Endodermal cell (in vitro differentiated cells): ENCODE measurements around the gene STX8. TPM values are rescaled to one million over a fixed set of nuclear protein-coding genes. Genes with fewer than 3 reads are reported as not detected.

ENCODE experiments used
- DNase-seq: peaks from one replicate; pipeline ENCODE4 v3.0.0-alpha.2; 2017
- H3K27ac ChIP-seq: 2 replicates; pipeline ENCODE4 v1.5.1; 2013; ENCODE audit warnings: mild to moderate bottlenecking, low read depth, low read length, moderate library complexity
- H3K27me3 ChIP-seq: 2 replicates; pipeline ENCODE4 v1.6.1; 2013; ENCODE audit warnings: mild to moderate bottlenecking, low read length, moderate library complexity; ENCODE audit not compliant: insufficient read depth, control insufficient read depth, poor library complexity, severe bottlenecking
- H3K36me3 ChIP-seq: 2 replicates; pipeline ENCODE4 v1.7.0; 2013; ENCODE audit warnings: mild to moderate bottlenecking, low read length, moderate library complexity; ENCODE audit not compliant: control insufficient read depth, insufficient read depth
- H3K4me1 ChIP-seq: one replicate; pipeline ENCODE4 v1.7.0; 2013; ENCODE audit warnings: low read length; ENCODE audit not compliant: control insufficient read depth, insufficient read depth
- H3K4me3 ChIP-seq: 2 replicates; pipeline ENCODE4 v1.5.1; 2013; ENCODE audit warnings: mild to moderate bottlenecking, low read length, moderate library complexity
- H3K9ac ChIP-seq: 2 replicates; pipeline ENCODE4 v1.6.1; 2013; ENCODE audit warnings: mild to moderate bottlenecking, low read length, moderate library complexity; ENCODE audit not compliant: poor library complexity, severe bottlenecking; ENCODE audit errors: extremely low read depth
- H3K9me3 ChIP-seq: 2 replicates; pipeline ENCODE4 v1.6.1; 2013; ENCODE audit warnings: mild to moderate bottlenecking, low read length, moderate library complexity; ENCODE audit not compliant: control insufficient read depth
- H3K27ac Mint-ChIP-seq: 2 replicates; pipeline ENCODE4 v1.8.0; 2020; ENCODE audit warnings: mixed read lengths
- H3K27me3 Mint-ChIP-seq: 2 replicates; pipeline ENCODE4 v1.8.0; 2021; ENCODE audit warnings: mild to moderate bottlenecking, mixed read lengths; ENCODE audit not compliant: insufficient read depth
- H3K36me3 Mint-ChIP-seq: 2 replicates; pipeline ENCODE4 v1.8.0; 2020; ENCODE audit warnings: low read depth, mixed read lengths
- H3K4me1 Mint-ChIP-seq: 2 replicates; pipeline ENCODE4 v1.8.0; 2020; ENCODE audit warnings: mixed read lengths
- H3K4me3 Mint-ChIP-seq: 2 replicates; pipeline ENCODE4 v1.8.0; 2020; ENCODE audit warnings: mild to moderate bottlenecking, moderate library complexity, mixed read lengths
- H3K9me3 Mint-ChIP-seq: 2 replicates; pipeline ENCODE4 v1.8.0; 2020; ENCODE audit warnings: mild to moderate bottlenecking, mixed read lengths
- WGBS, 2 experiments: methylation state at CpG; one replicate each; pipeline versions ENCODE4 v1.1.5 to v1.1.7; 2013; ENCODE audit warnings: missing lambda C conversion rate in 2 of 2, mixed read lengths in 1 of 2; ENCODE audit not compliant: insufficient coverage in 1 of 2, insufficient read length in 1 of 2; 5-methylcytosine and 5-hydroxymethylcytosine counted together
- total RNA-seq, 2 donors: library from RNA; stranded (reverse); fragmentation: NEBNext Ultra II Directional in 1 of 2; extraction: Animal tissue kit (Norgen Biotek cat#: 25700) in 1 of 2; gene quantifications; 2 replicates in 1 of 2; 3 replicates in 1 of 2; pipeline ENCODE4 v1.2.1, GENCODE V29; 2021
- TF ChIP-seq, protein P1 (sequence below): fragments of 200-600 bp; sonication (generic); conservative IDR thresholded peaks from 2 replicates; pipeline ENCODE4 v1.5.0; 2021; ENCODE audit warnings: antibody characterized with exemption, mild to moderate bottlenecking

STX8 gene
- total RNA-seq, 2 donors from 2014 or later, result 82.5 to 98.2 TPM

DNA sequence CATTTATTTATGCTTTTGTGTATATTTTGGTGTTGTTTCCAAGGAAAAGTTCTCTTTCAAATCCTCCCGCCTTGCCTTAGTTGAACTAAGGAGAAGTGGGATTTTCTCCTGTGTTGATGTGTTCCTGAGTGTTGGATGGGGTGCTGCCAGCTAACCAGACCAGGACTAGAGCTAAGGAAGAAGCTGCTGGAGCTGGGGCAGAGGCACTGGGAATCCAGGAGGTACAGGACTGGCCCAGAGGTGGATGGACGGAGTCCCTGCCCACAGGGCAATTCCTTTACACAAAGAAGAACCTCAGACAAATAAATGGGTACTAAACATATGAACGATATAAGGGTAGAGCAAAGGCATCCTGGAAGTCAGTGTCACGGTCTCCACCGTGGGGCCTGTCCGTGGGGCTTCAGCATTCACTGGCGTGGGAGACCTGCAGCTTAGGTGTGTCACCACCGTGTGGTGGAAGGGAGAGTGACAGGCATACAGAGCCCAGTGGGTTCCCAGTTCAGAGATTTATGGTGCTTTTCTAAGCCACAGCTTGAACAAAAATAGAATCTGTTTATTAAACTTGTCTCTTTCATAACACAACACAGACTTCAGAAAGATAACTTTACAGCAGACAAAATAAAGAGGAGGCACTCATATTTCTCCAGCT, 283.6 kb downstream of the STX8 start:
- Mint-ChIP-seq H3K36me3 (no peaks in the 10 kb centered on the region), H3K4me1 (peaks cover 16% of the 10 kb centered on the region), H3K4me3 (no peak overlapping the region), H3K27me3 (no peaks in the 10 kb centered on the region), H3K9me3 (peaks cover 10% of the 10 kb centered on the region), H3K27ac (no peak overlapping the region)
- no peak overlapping the region for H3K27ac ChIP-seq
- TF ChIP-seq, protein P1, sequence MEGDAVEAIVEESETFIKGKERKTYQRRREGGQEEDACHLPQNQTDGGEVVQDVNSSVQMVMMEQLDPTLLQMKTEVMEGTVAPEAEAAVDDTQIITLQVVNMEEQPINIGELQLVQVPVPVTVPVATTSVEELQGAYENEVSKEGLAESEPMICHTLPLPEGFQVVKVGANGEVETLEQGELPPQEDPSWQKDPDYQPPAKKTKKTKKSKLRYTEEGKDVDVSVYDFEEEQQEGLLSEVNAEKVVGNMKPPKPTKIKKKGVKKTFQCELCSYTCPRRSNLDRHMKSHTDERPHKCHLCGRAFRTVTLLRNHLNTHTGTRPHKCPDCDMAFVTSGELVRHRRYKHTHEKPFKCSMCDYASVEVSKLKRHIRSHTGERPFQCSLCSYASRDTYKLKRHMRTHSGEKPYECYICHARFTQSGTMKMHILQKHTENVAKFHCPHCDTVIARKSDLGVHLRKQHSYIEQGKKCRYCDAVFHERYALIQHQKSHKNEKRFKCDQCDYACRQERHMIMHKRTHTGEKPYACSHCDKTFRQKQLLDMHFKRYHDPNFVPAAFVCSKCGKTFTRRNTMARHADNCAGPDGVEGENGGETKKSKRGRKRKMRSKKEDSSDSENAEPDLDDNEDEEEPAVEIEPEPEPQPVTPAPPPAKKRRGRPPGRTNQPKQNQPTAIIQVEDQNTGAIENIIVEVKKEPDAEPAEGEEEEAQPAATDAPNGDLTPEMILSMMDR, result peak; percentile 89
- no peaks in the 10 kb centered on the region for H3K4me1 ChIP-seq
- 60 to 68% methylated on average over 8 of the region's 8 CpGs for WGBS, 2 experiments
- peak; percentile 86 for DNase-seq
- H3K27me3 ChIP-seq, result no peaks in the 10 kb centered on the region
- H3K9ac ChIP-seq, result no peak overlapping the region
- no peak overlapping the region for H3K4me3 ChIP-seq
- no peaks in the 10 kb centered on the region for H3K36me3 ChIP-seq
- H3K9me3 ChIP-seq, result no peaks in the 10 kb centered on the region

- TF ChIP-seq, protein P1, result no peak
- no peaks in the 10 kb centered on the region for H3K36me3 ChIP-seq
- Mint-ChIP-seq H3K27me3 (no peaks in the 10 kb centered on the region), H3K4me1 (peaks cover 29% of the 10 kb centered on the region), H3K36me3 (no peaks in the 10 kb centered on the region), H3K4me3 (no peak overlapping the region), H3K9me3 (peaks cover 10% of the 10 kb centered on the region), H3K27ac (no peak overlapping the region)
- H3K4me1 ChIP-seq, result no peaks in the 10 kb centered on the region
- no peak overlapping the region for H3K27ac ChIP-seq
- DNase-seq, result peak; percentile 39
- no peaks in the 10 kb centered on the region for H3K27me3 ChIP-seq
- H3K9ac ChIP-seq, result no peak overlapping the region
- WGBS, 2 experiments, result 97 to 100% methylated on average over 1 to 7 of the region's 7 CpGs
- no peaks in the 10 kb centered on the region for H3K9me3 ChIP-seq
- no peak overlapping the region for H3K4me3 ChIP-seq
Observed at GRCh38 chr17:9290226-9290613, 285.4 kb downstream of the STX8 start.

GRCh38 chr17:9287306-9287705, 288.3 kb downstream of the STX8 start:
- Mint-ChIP-seq H3K36me3 (no peaks in the 10 kb centered on the region), H3K27ac (no peak overlapping the region), H3K4me1 (peaks cover 29% of the 10 kb centered on the region), H3K27me3 (no peaks in the 10 kb centered on the region), H3K9me3 (peaks cover 10% of the 10 kb centered on the region), H3K4me3 (no peak overlapping the region)
- TF ChIP-seq, protein P1, result no peak
- H3K27me3 ChIP-seq, result no peaks in the 10 kb centered on the region
- no peak overlapping the region for H3K4me3 ChIP-seq
- no peak overlapping the region for H3K27ac ChIP-seq
- no peaks in the 10 kb centered on the region for H3K9me3 ChIP-seq
- WGBS, 2 experiments, result 87 to 100% methylated on average over 1 to 2 of the region's 2 CpGs
- no peaks in the 10 kb centered on the region for H3K36me3 ChIP-seq
- H3K9ac ChIP-seq, result no peak overlapping the region
- no peaks in the 10 kb centered on the region for H3K4me1 ChIP-seq
- DNase-seq, result peak; percentile 53
